Gastroesophageal sphincter (tissue), 3 donors: ENCODE data around the gene GPR173.

ENCODE experiments used
- POLR2AphosphoS5 ChIP-seq: sonication (generic); formaldehyde crosslinking; IDR thresholded peaks from one replicate; pipeline ENCODE4 v1.6.1; 2017; ENCODE audit warnings: antibody characterized with exemption
- TF ChIP-seq, protein P1 (sequence below), 4 experiments: fragments of 200-600 bp in 2 of 4; fragments of 450-650 bp in 2 of 4; sonication (generic) in 1 of 4; IDR thresholded peaks; one replicate each; pipeline ENCODE4 v1.5.1; 2017 to 2019; ENCODE audit warnings: antibody characterized with exemption in 4 of 4, mild to moderate bottlenecking in 2 of 4, moderate library complexity in 2 of 4

DNA sequence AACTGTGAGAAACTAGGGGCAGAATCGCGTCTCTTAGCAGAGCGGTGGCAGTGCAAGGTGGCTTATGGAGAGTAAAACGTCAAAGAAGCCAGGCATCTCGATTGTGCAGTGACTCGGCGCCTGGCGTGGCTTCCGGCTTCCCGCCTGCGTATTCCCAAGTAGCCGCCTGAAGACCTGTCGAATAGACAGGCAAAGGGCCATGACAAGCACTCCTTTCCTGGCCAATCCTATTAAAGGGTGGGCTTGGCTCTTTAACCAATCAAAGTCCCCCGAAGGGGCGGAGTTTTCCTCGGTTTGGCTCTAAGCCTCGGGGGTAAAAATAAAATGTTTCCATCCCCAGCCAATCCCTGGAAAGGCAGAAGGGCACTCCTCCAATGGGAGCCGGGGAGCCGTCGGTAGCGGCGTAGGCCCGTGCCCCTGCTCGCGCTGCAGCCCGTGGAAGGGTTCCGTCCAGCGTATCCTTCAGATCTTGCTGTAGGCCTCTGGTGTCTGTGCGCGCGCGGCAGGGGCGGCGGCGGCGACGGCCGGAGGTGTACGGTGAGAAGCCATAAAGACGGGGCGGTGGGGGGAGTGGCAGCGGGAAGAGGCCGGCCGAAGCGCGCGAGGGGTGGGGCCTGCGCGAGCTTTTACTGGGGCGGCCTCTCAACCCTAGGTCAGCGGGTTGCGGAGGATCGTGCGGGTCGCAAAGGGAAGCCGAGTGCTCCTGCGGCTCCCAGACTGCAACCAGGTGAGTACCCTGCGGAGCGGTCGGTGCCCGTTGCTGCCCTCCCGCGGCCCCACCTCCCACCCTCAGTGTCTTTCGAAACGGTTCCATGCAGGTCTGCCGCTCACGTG lies 45.4 kb downstream of the GPR173 start, which contains the start of gene KANTR:
- TF ChIP-seq, protein P1, sequence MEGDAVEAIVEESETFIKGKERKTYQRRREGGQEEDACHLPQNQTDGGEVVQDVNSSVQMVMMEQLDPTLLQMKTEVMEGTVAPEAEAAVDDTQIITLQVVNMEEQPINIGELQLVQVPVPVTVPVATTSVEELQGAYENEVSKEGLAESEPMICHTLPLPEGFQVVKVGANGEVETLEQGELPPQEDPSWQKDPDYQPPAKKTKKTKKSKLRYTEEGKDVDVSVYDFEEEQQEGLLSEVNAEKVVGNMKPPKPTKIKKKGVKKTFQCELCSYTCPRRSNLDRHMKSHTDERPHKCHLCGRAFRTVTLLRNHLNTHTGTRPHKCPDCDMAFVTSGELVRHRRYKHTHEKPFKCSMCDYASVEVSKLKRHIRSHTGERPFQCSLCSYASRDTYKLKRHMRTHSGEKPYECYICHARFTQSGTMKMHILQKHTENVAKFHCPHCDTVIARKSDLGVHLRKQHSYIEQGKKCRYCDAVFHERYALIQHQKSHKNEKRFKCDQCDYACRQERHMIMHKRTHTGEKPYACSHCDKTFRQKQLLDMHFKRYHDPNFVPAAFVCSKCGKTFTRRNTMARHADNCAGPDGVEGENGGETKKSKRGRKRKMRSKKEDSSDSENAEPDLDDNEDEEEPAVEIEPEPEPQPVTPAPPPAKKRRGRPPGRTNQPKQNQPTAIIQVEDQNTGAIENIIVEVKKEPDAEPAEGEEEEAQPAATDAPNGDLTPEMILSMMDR (IDR thresholded peaks at IDR 0.05), result no peak
- peak; percentile 84 for TF ChIP-seq POLR2AphosphoS5
